ENCODE measurements around the gene FAAH.

Gene FAAH

DNA sequence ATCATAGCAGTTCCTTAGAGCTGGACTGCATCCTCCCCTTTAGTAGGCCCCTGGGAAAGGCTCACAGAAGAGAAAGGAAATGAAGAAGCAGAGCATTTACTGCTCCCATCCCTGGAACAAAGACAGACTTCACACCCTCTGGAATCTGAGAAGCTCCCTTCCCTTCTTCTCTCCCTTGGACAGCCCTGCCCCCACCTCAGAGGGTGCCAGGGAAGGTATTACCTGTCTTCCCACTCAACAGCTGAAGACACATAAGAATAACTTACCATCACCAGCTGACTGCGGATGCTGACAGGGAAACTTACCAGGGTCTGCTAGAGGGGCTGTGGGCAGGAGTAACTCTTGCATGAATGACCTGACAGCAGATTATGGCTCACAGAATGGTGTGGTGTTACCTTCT lies 14.1 kb upstream of the FAAH start:
- no peak for DNase-seq
- TF ChIP-seq GATA1 (IDR thresholded peaks at IDR 0.05; ENCODE audit: low read depth, low read length), result no peak

DNA sequence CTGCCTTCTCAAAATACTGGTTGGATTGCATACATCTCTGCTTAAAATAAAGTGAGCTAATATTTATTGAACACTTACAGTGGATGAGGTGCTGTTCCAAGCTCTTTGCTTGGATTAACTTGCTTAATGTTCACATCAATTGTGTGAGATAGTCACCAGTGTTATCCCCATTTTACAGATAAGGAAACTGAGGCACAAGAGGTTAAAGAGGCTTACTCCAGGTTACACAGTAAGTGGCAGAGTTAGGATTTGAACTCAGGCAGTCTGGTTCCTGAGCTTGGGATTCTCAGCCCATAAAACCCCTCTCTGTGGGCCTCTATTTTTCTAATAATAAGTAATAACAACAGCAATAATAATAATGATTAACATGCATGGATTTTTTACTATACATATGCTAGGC lies 13.6 kb upstream of the FAAH start:
- TF ChIP-seq GATA1 (IDR thresholded peaks at IDR 0.05; ENCODE audit: low read depth, low read length), result no peak
- TF ChIP-seq POLR2A (IDR thresholded peaks at IDR 0.05; ENCODE audit: low read length), result no peak
- DNase-seq, result no peak

DNA sequence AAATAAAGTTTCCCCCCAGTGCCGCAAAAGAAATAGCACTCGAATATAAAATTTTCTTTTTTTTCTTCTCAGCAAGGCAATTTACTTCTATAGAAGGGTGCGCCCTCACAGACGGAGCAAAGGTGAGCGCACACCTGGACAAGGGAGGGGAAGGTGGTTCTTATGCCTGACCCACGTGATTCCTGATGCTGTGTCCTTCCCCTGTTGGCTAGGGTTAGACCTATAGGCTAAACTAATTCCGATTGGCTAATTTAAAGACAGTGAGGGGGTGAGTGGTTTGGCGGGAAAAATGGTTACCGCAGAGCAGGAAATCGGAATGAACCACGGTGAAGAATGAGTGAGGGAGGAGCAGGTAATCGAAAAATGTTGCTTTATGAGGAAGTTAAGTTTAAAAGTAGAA lies 607 bp upstream of the FAAH start:
- no peak for TF ChIP-seq POLR2A (IDR thresholded peaks at IDR 0.05; ENCODE audit: low read length)
- no peak for TF ChIP-seq GATA1 (IDR thresholded peaks at IDR 0.05; ENCODE audit: low read depth, low read length)
- DNase-seq, result no peak

DNA sequence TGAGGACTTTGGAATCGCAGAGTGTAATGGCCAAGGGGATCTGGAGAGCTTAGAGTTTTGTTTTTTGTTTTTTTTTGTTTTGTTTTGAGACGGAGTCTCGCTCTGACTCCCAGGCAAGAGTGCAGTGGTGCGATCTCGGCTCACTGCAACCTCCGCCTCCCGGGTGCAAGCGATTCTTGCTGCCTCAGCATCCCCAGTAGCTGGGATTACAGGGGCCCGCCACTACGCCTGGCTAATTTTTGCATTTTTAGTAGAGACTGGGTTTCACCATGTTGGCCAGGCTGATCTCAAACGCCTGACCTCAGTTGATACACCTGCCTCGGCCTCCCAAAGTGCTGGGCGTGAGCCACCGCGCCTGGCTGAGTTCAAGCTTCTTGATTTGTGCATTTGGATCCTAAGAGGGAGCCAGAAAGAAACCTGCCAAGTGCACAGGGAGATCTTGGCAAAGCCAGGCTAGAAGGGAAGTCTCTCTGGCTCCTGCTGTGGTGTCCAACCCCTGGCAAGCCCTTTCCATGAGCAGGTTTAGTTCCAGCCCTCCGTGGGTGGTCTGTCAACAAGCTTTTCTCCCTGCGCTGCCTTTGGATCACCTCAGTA lies 852 bp downstream of the FAAH start:
- DNase-seq, result no peak
- TF ChIP-seq GATA1 (IDR thresholded peaks at IDR 0.05; ENCODE audit: low read depth, low read length), result no peak
- no peak for TF ChIP-seq POLR2A (IDR thresholded peaks at IDR 0.05; ENCODE audit: low read length)

DNA sequence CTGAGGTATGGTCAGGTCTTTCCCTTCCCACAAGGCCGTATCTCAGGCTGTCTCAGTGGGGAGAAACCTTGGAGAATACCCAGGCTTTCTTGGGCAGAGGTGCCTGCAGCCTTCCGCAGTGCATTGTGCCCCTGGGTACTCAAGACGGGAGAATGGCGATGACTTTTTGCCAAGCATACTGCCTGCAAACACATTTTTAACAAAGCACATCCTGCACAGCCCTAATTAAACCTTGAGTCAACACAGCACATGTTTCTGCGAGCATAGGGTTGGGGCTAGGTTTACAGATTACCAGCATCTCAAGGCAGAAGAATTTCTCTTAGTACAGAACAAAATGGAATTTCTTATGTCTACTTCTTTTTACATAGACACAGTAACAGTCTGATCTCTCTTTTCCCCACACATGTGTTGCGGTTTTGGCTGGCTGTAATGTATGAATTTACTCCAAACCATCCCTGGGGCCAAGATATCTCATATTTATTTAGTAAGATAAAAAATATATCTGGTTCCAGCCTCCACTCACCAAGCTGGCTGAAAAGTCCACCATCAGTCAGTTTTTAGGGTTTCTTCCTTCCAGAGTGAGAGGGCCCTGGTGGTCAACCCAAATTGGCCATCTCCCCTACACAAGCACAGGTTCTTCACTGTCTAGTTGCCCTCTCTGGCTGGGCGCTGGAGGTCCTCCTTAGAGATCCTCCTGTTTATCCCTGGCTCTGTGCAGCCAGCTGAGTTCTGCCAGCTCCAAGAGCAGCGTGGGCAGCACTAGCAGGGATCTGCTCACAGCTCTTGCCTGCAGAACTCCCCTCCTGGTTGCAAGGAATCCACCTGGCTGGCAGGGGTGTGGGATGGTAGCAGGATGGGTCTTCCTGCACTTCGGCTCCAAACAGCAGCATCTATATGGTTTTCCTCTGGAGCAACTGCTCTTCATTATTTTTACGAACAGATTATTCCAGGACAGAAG lies 2.6 kb downstream of the FAAH start:
- DNase-seq, result no peak
- TF ChIP-seq POLR2A (IDR thresholded peaks at IDR 0.05; ENCODE audit: low read length), result no peak
- TF ChIP-seq GATA1 (IDR thresholded peaks at IDR 0.05; ENCODE audit: low read depth, low read length), result no peak

DNA sequence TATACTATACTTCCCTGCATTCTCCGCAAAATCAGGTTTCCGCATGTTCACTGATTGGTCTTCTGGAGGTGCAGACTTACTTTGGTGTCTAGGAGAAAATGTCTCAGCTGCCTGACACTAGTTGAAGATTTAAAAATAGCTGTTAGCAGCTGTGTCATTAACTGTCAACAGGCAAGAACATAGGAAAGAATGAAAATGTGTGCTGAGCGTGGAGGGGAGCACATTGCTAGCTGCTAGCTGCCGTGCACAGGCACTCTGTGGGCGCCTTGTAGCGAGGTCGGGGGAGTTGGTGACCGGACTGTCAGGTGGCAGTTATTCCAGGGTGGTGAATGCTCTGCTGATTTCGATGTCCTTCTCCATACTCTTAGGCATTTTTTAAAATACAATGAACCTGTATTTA lies 5.2 kb downstream of the FAAH start:
- no peak for TF ChIP-seq GATA1 (IDR thresholded peaks at IDR 0.05; ENCODE audit: low read depth, low read length)
- TF ChIP-seq POLR2A (IDR thresholded peaks at IDR 0.05; ENCODE audit: low read length), result no peak
- no peak for DNase-seq

DNA sequence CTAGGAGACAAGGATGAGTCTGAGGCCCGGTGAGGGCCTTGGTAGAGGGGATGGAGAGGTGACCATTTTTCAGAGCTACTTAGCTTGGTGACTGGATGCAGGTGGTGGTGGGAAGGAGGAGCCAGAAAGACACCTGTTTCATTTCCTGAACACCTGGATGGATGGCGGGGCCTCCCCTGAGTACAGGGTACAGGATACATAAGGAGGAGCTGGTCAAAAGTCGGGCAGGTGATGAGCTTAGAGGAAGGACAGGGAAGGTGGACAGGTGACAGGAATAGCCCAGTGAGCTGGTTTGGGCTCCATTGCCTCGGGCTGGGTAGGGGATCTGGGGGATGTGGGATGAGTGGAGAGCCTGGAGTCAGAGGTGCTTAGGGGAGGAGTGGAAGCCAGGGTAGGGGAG lies 6.3 kb downstream of the FAAH start:
- DNase-seq, result no peak
- TF ChIP-seq GATA1 (IDR thresholded peaks at IDR 0.05; ENCODE audit: low read depth, low read length) (no peak), POLR2A (IDR thresholded peaks at IDR 0.05; ENCODE audit: low read length) (no peak)

DNA sequence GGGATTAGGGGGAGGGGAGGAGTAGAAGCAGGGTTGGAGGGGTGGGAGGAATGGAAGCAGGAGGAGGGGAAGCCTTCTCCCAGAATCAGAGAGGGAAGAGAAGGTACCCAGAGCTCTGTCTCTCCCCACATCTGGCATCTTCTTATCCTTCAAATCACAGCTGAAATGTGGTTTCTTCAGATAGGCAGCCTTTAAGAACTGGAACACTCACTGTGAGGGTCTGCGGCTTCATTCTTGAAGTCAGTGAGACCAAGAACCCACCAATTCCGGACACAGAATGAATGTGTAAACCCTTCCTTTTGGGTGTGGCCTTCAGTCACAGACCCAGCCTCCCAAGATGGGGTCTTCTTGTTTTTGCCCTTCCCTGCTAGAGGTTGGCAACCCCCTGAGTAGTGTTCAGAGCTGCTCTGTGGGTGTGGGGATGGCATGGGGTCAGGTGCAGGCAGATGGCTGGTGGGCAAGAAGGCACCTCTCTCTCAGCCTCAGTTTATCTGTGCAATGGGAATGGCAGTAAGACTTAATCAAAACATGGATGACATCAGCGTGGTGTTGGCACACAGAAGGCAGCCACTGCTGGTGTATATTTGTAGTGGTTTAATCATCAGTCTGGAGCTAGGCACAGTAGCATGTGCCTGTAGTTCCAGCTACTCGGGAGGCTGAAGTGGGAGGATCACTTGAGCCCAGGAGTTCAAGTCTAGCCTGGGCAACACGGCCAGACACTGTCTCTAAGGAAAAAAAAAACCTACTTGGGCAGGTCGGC lies 7.2 kb downstream of the FAAH start:
- DNase-seq, result no peak
- TF ChIP-seq GATA1 (IDR thresholded peaks at IDR 0.05; ENCODE audit: low read depth, low read length) (no peak), POLR2A (IDR thresholded peaks at IDR 0.05; ENCODE audit: low read length) (no peak)

DNA sequence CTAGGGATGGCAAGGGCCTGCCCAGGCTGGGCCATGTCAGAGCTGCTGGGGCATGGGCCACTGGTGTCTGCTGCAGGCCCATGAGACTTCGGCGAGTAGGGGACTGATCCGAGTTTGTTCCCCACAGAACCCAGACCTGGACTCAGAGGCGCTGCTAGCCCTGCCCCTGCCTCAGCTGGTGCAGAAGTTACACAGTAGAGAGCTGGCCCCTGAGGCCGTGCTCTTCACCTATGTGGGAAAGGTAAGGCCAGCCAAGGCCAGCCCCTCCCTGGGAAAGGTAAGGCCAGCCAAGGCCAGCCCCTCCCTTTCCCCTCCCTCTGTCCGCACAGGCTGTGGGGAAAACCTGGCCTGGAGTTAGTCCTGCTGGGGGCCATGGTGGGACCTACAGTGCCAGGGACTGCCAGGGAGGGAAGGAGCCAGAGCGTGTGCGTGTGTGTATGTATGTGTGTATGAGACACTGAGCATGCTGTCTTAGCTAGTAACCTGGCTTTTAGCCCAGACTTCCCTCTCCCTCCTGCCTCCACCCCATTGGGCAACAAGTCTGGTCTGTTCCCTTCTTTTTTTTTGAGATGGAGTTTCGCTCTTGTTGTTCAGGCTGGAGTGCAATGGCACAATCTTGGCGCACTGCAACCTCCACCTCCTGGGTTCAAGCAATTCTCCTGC lies 8.0 kb downstream of the FAAH start:
- TF ChIP-seq POLR2A (IDR thresholded peaks at IDR 0.05; ENCODE audit: low read length), result no peak
- no peak for TF ChIP-seq GATA1 (IDR thresholded peaks at IDR 0.05; ENCODE audit: low read depth, low read length)
- no peak for DNase-seq

DNA sequence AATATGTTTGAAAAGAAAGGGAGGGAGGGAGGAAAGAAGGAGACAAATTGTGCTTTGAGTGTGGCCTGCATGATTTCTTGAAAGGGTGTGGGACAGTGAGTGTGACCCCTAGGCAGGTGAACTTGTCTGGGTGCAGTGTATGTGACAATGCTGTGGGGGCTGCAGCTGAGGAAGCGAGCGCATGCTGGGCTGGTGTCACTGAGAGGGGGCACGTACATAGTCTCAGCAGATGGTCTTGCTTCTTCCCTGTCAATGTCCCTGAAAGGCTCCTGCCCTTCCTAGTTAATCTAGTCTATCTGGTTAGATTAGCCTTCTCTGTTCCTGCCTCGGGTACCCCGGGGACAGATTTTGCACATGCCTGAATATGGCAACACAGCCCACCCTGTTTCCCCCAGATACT lies 9.8 kb downstream of the FAAH start:
- no peak for DNase-seq
- TF ChIP-seq GATA1 (IDR thresholded peaks at IDR 0.05; ENCODE audit: low read depth, low read length) (no peak), POLR2A (IDR thresholded peaks at IDR 0.05; ENCODE audit: low read length) (no peak)

DNA sequence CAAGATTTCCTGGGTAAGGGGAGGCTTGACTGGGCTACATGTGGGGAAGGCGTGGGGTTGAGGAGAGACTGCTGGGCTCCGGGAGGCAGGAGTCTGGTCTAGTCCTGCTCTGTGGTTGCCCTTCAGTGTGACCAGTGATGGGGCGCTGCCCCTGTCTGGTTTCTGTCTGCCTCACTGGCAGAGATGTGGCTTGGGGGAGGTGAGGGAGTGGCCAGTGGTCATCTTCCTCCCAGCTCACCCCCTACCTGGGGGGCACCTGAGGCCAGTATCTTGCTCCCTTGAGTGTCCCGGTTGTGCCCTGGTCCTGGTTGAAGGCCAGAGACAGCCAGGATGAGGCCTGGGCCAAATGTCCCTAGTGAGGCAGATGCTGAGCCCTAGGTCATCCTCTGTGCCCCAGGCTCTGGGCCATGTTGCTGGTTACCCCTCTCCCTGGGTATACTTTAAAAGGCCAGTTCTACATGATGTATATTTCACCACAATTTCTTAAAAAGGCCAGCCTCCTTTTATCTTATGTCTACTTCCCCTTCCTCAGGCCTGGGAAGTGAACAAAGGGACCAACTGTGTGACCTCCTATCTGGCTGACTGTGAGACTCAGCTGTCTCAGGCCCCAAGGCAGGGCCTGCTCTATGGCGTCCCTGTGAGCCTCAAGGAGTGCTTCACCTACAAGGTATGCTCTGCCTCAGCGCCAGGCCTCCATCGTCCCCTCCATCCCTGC lies 10.5 kb downstream of the FAAH start:
- TF ChIP-seq POLR2A (IDR thresholded peaks at IDR 0.05; ENCODE audit: low read length) (no peak), GATA1 (IDR thresholded peaks at IDR 0.05; ENCODE audit: low read depth, low read length) (no peak)
- DNase-seq, result no peak

DNA sequence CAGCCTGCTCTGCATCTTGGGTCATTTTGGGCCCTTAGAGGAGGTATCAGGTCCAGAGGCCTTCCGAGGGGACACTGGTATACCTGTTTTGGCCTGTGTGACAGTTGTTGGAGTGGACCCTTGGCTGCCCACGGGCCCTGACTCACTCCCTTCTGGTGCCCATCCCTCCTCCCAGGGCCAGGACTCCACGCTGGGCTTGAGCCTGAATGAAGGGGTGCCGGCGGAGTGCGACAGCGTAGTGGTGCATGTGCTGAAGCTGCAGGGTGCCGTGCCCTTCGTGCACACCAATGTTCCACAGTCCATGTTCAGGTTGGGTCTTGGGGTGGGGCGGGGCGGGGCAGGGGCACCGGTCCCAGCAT lies 11.1 kb downstream of the FAAH start:
- no peak for DNase-seq
- no peak for TF ChIP-seq POLR2A (IDR thresholded peaks at IDR 0.05; ENCODE audit: low read length)
- no peak for TF ChIP-seq GATA1 (IDR thresholded peaks at IDR 0.05; ENCODE audit: low read depth, low read length)

DNA sequence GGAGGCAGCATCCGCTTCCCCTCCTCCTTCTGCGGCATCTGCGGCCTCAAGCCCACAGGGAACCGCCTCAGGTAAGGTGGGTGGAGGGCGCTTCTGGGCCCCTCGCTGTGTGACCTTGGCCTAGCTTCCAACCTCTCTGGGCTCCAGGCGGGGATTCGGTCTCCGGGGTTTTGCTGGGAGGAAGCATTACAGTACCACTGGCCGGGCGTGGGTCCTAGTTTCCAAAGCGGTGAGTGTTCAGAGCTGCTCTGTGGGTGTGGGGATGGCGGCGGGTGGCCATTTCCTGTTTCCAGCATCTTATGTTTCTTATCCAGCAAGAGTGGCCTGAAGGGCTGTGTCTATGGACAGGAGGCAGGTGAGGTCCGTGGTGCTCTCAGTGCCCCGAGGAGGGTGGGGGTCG lies 11.6 kb downstream of the FAAH start:
- DNase-seq, result no peak
- TF ChIP-seq GATA1 (IDR thresholded peaks at IDR 0.05; ENCODE audit: low read depth, low read length), result no peak
- no peak for TF ChIP-seq POLR2A (IDR thresholded peaks at IDR 0.05; ENCODE audit: low read length)
